Hepatocyte (in vitro differentiated cells): ENCODE measurements around the gene CREBL2.

Experiments
- EZH2 ChIP-seq: fragments of 200-600 bp; sonication (generic); IDR thresholded peaks from 2 replicates; pipeline ENCODE4 v1.6.1; 2016; ENCODE audit warnings: antibody characterized with exemption, mild to moderate bottlenecking, borderline replicate concordance
- TF ChIP-seq, protein P1 (sequence below): fragments of 200-600 bp; sonication (generic); IDR thresholded peaks from 2 replicates; pipeline ENCODE4 v1.5.1; 2016; ENCODE audit warnings: antibody characterized with exemption, mild to moderate bottlenecking; ENCODE audit not compliant: poor library complexity

DNA sequence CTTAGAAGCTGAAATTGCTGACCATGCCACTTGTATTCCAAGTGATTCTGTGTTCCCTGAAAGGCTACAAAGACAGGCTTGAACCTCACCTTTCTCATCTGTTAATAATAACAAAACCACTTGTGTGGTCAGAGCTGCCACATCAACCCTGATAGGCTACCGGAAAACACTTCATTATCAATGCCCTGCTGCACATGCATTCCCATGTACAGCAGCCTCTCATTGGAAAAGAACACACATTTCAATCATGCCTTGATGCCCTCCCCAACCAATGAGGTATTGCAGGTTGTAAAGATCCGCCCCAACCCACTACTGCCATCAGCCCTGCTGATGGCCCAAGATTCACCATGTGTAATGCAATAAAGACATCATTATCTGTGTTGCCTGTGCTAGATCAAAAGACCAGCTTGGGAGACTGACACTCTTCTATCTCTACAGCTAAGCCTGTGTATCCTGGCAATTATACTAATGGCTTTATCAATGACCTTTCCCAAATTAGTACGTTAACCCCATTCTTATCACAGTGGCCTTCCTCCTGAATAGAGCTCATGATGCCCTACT, 81.5 kb downstream of the CREBL2 start:
- TF ChIP-seq EZH2, result no peak
- TF ChIP-seq, protein P1, sequence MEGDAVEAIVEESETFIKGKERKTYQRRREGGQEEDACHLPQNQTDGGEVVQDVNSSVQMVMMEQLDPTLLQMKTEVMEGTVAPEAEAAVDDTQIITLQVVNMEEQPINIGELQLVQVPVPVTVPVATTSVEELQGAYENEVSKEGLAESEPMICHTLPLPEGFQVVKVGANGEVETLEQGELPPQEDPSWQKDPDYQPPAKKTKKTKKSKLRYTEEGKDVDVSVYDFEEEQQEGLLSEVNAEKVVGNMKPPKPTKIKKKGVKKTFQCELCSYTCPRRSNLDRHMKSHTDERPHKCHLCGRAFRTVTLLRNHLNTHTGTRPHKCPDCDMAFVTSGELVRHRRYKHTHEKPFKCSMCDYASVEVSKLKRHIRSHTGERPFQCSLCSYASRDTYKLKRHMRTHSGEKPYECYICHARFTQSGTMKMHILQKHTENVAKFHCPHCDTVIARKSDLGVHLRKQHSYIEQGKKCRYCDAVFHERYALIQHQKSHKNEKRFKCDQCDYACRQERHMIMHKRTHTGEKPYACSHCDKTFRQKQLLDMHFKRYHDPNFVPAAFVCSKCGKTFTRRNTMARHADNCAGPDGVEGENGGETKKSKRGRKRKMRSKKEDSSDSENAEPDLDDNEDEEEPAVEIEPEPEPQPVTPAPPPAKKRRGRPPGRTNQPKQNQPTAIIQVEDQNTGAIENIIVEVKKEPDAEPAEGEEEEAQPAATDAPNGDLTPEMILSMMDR, result no peak
